OCI-LY7 (cell line): ENCODE measurements around the gene ENOPH1. TPM values are rescaled to one million over a fixed set of nuclear protein-coding genes. Genes with fewer than 3 reads are reported as not detected.
"Not testable (repeated sequence)": the region's sequence is repeated elsewhere in the genome, so short reads cannot be mapped to it uniquely, and the experiment has no call there.

Experiments
- BruUV-seq: library from RNA; stranded (reverse); fragments of 400-500 nt; replicated peaks from 2 replicates; lab custom pipeline; 2021; lab: Mats Ljungman, UMichigan
- CTCF ChIA-PET: fragments of 300-600 bp; sonication (Branson Sonifier 250); formaldehyde crosslinking; loops from one replicate; lab custom pipeline; 2022; ENCODE audit warnings: antibody characterized with exemption; ENCODE audit not compliant: unreplicated experiment; lab: Charles Lee
- POLR2A ChIA-PET: fragments of 300-600 bp; sonication (Branson Sonifier 250); formaldehyde crosslinking; loops from one replicate; lab custom pipeline; 2022; ENCODE audit warnings: antibody characterized with exemption; lab: Charles Lee
- DNase-seq: peaks from one replicate; pipeline ENCODE4 v3.0.0-alpha.2; 2015; ENCODE audit warnings: low spot score
- H2AFZ ChIP-seq: fragments of 200-600 bp; sonication (generic), shearing (Covaris generic); 2 replicates; pipeline ENCODE4 v1.6.1; 2014; ENCODE audit warnings: mild to moderate bottlenecking, antibody characterized with exemption, low read length, moderate library complexity
- H3K27ac ChIP-seq: fragments of 200-600 bp; sonication (generic); 2 replicates; pipeline ENCODE4 v1.5.1; 2014; ENCODE audit warnings: mixed run types, low read depth, mild to moderate bottlenecking, moderate library complexity, low read length, inconsistent platforms; ENCODE audit not compliant: poor library complexity, severe bottlenecking
- H3K36me3 ChIP-seq: fragments of 200-600 bp; sonication (generic); 2 replicates; pipeline ENCODE4 v1.6.1; 2014; ENCODE audit warnings: mild to moderate bottlenecking, antibody characterized with exemption, low read length, moderate library complexity, mixed read lengths; ENCODE audit not compliant: insufficient read depth
- H3K4me1 ChIP-seq: fragments of 200-600 bp; sonication (generic); 2 replicates; pipeline ENCODE4 v1.5.1; 2014; ENCODE audit warnings: mild to moderate bottlenecking, low read length; ENCODE audit not compliant: insufficient read depth, poor library complexity, severe bottlenecking
- H3K4me2 ChIP-seq: fragments of 200-600 bp; sonication (generic); 2 replicates; pipeline ENCODE4 v1.6.1; 2014; ENCODE audit warnings: mild to moderate bottlenecking, low read length
- H3K4me3 ChIP-seq: fragments of 200-600 bp; sonication (generic); 2 replicates; pipeline ENCODE4 v1.5.1; 2014; ENCODE audit warnings: mild to moderate bottlenecking, low read depth, low read length; ENCODE audit not compliant: poor library complexity, severe bottlenecking
- H3K79me2 ChIP-seq: fragments of 200-600 bp; sonication (generic); 2 replicates; pipeline ENCODE4 v1.6.1; 2016; ENCODE audit warnings: low read depth, mild to moderate bottlenecking, low read length, moderate library complexity, mixed read lengths; ENCODE audit not compliant: insufficient read depth
- H3K9me2 ChIP-seq: fragments of 200-600 bp; sonication (generic); 2 replicates; pipeline ENCODE4 v1.6.1; 2016; ENCODE audit warnings: mild to moderate bottlenecking, low read length, mixed read lengths; ENCODE audit not compliant: insufficient read depth
- H3K9me3 ChIP-seq: fragments of 200-600 bp; sonication (generic); 2 replicates; pipeline ENCODE4 v1.6.1; 2014; ENCODE audit warnings: mild to moderate bottlenecking, mixed run types, low read length, mixed read lengths
- H4K20me1 ChIP-seq: fragments of 200-600 bp; sonication (generic); 2 replicates; pipeline ENCODE4 v1.6.1; 2014; ENCODE audit warnings: mild to moderate bottlenecking, antibody characterized with exemption, low read length, moderate library complexity, mixed read lengths; ENCODE audit not compliant: insufficient read depth
- CTCF ChIP-seq: fragments of 200-600 bp; sonication (generic); conservative IDR thresholded peaks from 2 replicates; pipeline ENCODE4 v1.5.1; 2014; ENCODE audit warnings: mild to moderate bottlenecking, antibody characterized with exemption, low read length, moderate library complexity, mixed read lengths
- EZH2phosphoT487 ChIP-seq: fragments of 200-600 bp; sonication (generic); IDR thresholded peaks from 2 replicates; pipeline ENCODE4 v1.6.1; 2018; ENCODE audit warnings: low read depth, borderline replicate concordance, mild to moderate bottlenecking, mixed run types, antibody characterized with exemption, low read length, moderate library complexity, mixed read lengths
- intact Hi-C: fragments of 100-400 bp; cut with micrococcal nuclease; formaldehyde crosslinking; loops from one replicate; pipeline ENCODE4 v1.10.0; 2022; ENCODE audit not compliant: unreplicated experiment
- total RNA-seq, 2 experiments: library from RNA; depleted of rRNA in 1 of 2; stranded (reverse); fragments of >200 nt in 1 of 2; shearing (Covaris generic) in 1 of 2; gene quantifications; 2 replicates each; pipeline ENCODE4 v1.2.3, GENCODE V29; 2014 to 2022

The ENOPH1 gene
- total RNA-seq, 2 experiments from 2014 or later, result 58.7 to 70.2 TPM

GRCh38 chr4:82473621-82474164 lies 43.3 kb downstream of the ENOPH1 start:
- Histone ChIP-seq H3K27ac (no peak overlapping the region), H3K79me2 (no peaks in the 10 kb centered on the region), H3K36me3 (peaks cover 4% of the 10 kb centered on the region; the same call in 1 of the 2 replicates), H4K20me1 (no peaks in the 10 kb centered on the region), H3K9me2 (no peaks in the 10 kb centered on the region), H3K4me1 (no peaks in the 10 kb centered on the region), H2AFZ (no peak overlapping the region), H3K4me2 (no peak overlapping the region), H3K9me3 (no peaks in the 10 kb centered on the region), H3K4me3 (no peak overlapping the region)
- TF ChIP-seq CTCF (no peak), EZH2phosphoT487 (no peak)
- no peak for DNase-seq
- BruUV-seq, result no TSS peak
- ChIA-PET CTCF (no interaction called here), POLR2A (interaction anchor here (0.7 kb wide), 1 partner anchor 196 kb away, joined by 3 read pairs; no protein-coding TSS in a partner anchor)
- intact Hi-C loops, result no loop called here

DNA sequence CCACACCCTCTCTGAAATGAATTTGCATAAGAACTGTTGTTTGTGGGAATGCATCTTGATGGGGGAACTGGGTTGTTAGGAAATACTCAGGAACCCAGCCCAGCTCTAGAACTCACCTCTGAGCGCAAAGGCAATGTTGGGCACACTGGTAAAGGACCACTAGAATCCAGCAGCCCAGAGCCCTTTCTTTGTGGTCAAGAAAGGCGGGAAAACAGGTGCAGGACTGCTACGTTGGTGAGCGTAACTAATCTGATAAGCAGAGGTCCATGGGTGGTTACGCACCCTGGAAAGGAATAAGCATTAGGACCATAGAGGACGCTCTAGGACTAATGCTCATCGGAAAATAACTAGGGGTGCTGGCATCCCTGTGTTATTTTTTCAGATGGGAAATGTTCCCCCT lies 45.5 kb downstream of the ENOPH1 start:
- H3K4me2 ChIP-seq, H3K9me2 ChIP-seq, CTCF ChIA-PET, H2AFZ ChIP-seq, H3K9me3 ChIP-seq, H3K4me3 ChIP-seq, H3K36me3 ChIP-seq, intact Hi-C loops, H4K20me1 ChIP-seq, H3K27ac ChIP-seq, DNase-seq, H3K4me1 ChIP-seq, BruUV-seq, H3K79me2 ChIP-seq: not testable (repeated sequence)
- POLR2A ChIA-PET, result interaction anchor here (0.6 kb wide), 1 partner anchor 1054 kb away, joined by 3 read pairs; no protein-coding TSS in a partner anchor

GRCh38 chr4:82477469-82477868 lies 47.1 kb downstream of the ENOPH1 start:
- H3K9me3 ChIP-seq, DNase-seq, H3K79me2 ChIP-seq, BruUV-seq, H3K9me2 ChIP-seq, H3K4me2 ChIP-seq, H4K20me1 ChIP-seq, POLR2A ChIA-PET, H3K4me1 ChIP-seq, H3K27ac ChIP-seq, H3K4me3 ChIP-seq, CTCF ChIA-PET, intact Hi-C loops, H2AFZ ChIP-seq, H3K36me3 ChIP-seq: not testable (repeated sequence)

DNA sequence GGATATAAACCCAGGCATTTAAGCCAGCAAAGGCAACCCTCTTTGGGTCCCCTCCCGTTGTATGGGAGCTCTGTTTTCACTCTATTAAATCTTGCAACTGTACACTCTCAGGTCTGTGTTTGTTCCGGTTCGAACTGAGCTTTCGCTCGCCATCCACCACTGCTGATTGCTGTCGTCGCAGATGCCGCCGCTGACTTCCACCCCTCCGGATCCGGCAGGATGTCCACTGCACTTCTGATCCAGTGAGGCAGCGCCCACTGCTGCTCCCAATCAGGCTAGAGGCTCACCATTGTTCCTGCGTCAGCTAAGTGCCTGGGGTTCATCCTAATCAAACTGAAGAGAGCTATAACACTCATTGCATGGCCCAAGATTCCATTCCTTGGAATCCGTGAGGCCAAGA lies 49.2 kb downstream of the ENOPH1 start:
- ChIA-PET CTCF (no interaction called here), POLR2A (interaction anchor here (0.6 kb wide), 1 partner anchor 1063 kb away, joined by 4 read pairs; no protein-coding TSS in a partner anchor)

More for the DNA sequence above, 49.2 kb downstream of the ENOPH1 start:
- Histone ChIP-seq H4K20me1 (no peaks in the 10 kb centered on the region), H3K79me2 (no peaks in the 10 kb centered on the region), H3K36me3 (no peaks in the 10 kb centered on the region; the same call in 1 of the 2 replicates), H3K27ac (no peak overlapping the region), H3K4me3 (no peak overlapping the region), H3K9me2 (no peaks in the 10 kb centered on the region), H3K4me1 (no peaks in the 10 kb centered on the region), H2AFZ (no peak overlapping the region), H3K4me2 (no peak overlapping the region), H3K9me3 (no peaks in the 10 kb centered on the region)
- BruUV-seq, result no TSS peak
- TF ChIP-seq EZH2phosphoT487 (no peak), CTCF (no peak)
- DNase-seq, result no peak
- intact Hi-C loops, result no loop called here
